Measurements from ENCODE around the gene MTHFD1L.

DNA sequence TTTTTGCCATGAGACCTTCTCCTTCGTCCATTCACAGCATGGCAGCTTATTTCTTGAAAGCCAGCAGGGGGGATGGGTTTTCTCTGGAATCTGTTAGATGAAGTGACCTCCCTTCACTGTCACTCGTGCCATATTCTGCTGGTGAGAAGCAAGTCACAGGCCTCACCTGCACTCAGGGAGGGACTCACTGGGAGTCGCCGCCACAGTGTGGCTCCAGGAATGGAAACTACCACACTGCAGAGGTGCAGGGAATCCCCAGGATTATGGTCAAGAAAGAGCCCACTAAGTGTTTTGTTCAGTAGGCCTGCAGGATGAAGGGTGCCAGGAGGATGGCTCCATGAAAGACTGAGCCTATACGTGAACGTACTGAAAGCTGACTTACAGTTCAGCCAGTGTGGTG is 213.2 kb downstream of the MTHFD1L start:
- TF ChIP-seq, protein P1, sequence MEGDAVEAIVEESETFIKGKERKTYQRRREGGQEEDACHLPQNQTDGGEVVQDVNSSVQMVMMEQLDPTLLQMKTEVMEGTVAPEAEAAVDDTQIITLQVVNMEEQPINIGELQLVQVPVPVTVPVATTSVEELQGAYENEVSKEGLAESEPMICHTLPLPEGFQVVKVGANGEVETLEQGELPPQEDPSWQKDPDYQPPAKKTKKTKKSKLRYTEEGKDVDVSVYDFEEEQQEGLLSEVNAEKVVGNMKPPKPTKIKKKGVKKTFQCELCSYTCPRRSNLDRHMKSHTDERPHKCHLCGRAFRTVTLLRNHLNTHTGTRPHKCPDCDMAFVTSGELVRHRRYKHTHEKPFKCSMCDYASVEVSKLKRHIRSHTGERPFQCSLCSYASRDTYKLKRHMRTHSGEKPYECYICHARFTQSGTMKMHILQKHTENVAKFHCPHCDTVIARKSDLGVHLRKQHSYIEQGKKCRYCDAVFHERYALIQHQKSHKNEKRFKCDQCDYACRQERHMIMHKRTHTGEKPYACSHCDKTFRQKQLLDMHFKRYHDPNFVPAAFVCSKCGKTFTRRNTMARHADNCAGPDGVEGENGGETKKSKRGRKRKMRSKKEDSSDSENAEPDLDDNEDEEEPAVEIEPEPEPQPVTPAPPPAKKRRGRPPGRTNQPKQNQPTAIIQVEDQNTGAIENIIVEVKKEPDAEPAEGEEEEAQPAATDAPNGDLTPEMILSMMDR (IDR thresholded peaks at IDR 0.05), result no peak
- TF ChIP-seq EZH2 (IDR thresholded peaks at IDR 0.05), result no peak
